HG03060 (cell line): ENCODE measurements around the gene KIF6.

Source experiments
- ATAC-seq: cut with Tn5 transposase; IDR thresholded peaks from one replicate; pipeline ENCODE4 v1.9.1; 2021; ENCODE audit warnings: low read depth, moderate number of reproducible peaks; ENCODE audit not compliant: unreplicated experiment

KIF6 gene

DNA sequence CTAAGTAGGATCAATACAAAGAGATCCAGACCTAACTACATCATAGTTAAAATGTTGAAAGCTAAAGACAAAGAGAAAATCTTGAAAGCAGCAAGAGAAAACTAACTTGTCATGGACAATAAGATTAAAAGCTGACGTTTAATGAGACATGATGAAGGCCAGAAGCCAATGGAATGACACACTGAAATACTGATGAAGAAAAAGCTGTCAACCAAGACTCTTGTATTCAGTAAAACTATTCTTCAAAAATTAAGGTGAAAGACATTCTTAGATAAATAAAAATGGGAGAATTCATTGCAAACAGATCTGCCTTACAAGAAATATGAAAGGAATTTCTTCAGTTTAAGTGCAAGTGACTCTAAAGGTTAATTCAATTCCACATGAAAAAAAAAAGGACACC lies 256.8 kb downstream of the KIF6 start:
- ATAC-seq: no peak

DNA sequence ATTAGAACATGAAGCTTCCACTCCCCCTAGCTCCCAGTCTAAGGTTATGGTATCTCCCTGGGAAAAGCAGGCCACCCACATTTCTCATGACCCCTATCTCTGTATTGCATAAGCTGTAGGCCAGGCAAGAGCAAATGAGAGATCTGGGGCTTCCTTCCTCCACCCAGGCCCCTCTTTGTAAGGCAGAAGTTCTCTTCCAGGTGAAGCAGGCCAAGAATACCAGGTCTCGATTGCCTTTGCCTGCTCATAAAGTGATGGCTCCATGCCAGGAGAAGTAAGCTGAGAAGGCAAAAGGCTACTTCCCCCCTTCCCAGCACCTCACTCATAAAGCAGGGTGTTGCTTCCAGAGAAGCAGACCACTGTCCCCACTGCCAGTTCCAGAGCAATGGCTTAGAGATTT lies 258.6 kb downstream of the KIF6 start:
- ATAC-seq: no peak

DNA sequence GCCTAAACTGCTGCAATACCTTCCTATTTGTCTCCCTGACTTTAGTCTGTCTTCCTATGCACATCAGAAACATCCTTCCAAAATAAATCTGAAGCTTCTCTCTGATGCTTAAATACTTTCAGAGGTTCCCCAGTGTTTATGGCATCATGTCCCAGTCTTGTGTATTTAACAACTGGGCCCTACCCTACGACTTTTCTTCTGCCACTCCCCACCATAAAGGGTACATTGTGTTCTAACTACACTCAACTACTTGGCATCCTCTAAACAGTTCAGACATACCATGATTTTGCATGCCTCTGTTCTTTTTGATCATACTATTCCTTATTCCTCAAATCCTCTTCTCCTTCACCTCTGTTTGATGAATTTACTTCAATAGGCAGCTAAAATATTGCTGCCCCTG lies 259.7 kb downstream of the KIF6 start:
- no peak for ATAC-seq

DNA sequence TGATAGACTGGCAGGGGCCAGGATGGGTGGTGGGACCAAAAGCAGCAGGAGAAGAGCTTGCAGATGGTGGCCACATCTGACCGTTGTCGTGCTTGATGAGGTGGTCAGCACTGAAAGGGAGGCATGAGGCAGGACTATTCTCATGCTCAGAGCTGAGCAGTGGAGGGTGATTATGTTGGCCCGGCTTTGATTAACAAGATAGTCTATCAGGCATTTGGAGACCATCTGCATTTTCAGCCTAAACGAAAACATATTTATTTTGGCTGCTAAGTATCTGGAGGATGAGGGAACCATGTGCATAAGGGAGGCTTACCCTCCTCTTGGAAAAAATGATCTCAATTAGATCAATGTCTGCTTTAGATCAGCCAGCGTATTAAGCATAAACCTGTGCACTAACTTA lies 261.1 kb downstream of the KIF6 start:
- no peak for ATAC-seq

DNA sequence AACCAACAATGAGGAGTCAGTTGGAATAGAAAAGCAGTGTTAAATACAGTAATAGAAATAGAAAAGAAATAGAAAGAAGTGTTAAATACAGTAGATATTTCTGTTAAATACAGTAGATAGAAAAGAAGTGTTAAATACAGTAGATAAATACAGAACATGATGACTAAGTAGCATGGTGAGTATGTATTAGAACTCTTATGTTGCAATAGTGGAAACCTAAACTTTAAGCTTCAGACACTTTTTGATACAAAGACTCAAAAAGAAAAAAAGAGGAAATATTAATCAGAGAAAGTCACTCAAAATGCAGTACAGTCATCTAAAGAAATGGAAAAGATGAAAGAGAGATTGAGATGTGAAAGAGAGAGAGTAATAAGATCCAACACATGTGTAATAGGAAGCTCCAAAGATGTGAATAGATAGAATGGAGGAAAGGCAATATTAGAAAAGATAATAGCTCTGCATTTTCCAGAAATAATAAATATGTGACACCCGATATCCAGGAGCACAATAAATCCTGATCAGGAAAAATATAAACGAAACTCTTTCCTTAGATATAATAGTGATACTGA lies 271.2 kb downstream of the KIF6 start:
- no peak for ATAC-seq

DNA sequence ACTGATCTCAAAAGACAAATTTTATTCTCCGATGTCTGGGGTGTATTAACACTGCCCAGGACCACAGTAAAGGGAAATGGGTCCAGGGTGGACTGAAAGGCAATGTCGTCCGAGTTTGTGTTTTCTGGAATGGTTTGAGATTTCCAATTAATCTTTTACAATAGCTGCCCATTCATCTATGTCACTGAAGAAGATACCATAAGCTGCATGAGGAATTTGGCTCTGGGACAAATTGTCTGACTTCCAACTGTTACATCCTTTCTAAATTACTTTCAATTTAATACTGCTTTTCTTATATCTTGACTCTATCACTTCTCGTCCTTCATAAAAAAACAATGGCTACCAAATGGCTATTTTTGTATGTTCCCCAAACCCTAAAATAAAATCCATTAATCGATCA lies 272.0 kb downstream of the KIF6 start:
- no peak for ATAC-seq

DNA sequence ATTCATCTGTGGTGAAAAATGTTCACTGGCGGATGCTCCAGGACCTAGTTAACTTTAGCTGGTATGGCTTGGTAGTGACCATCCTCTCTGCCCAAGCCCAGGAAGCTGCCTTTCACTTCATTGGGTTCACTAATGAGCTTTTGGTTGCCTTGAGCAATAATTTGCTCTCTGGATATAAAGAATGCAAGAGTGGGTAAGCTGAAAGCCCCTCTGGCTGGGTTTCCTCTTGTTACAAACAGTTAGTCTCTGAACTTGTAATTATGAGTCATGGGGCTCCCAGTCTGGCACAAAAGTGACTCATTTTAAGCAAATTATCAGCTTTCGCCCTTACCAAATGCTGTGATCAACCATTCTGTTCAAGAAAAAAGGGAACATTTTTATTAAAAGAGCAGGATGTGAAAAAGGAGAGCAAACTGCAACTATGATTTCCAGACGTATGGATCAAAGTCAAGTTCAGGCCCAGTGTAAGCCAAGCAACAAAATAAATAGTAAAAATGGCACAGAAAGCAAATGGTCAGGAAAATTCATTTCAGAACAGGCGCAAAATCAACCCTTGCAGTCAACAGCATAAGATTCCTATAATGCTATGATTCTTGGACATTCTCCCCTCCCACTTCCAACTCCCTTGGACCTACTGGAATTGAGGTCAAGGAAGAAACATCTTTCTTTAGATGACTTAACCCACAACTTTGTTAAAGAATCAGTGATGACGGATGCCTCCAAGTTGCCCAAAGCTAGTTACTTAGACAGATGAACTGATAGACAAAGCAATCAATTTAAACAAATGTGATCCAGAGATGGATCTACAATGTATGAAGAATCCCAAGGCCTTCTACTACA lies 272.7 kb downstream of the KIF6 start:
- no peak for ATAC-seq

DNA sequence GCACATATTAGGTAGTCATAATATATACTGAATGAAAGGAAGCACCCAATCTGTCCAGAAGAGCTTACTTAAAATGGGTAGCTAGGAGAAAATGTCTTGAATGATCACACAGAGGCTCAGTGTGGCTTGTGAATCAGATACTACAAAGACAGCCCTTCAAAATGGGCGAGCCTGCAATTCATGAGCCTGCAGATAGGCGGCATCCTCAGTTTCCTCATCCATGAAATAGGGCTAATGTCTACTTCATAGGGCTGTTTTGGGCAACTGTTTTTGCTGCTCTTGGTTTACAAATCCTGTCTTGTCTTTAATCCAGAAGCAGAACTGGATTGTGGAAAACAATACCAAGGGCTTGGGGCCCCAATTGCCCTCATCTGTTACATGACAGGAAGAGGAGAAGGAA lies 273.4 kb downstream of the KIF6 start:
- ATAC-seq: no peak

DNA sequence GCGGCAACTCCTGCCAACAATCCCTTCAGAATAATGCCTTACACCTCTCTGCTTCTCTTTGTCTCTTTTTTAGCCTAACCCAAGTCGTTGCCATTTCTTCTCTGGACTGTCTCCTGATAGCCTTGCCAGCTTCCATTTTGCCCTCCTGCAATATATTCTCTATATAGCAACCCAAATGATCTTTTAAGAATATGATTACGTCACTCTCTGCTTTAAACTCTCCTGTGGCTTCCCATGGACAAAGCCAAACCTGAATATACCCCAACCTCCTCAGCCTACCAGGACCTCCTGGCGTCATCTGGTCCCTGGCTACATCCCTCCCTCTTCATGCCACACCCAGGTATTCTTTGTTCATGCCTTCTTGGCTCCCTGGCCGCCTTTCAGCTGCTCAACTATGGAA lies 276.2 kb downstream of the KIF6 start:
- ATAC-seq: no peak

DNA sequence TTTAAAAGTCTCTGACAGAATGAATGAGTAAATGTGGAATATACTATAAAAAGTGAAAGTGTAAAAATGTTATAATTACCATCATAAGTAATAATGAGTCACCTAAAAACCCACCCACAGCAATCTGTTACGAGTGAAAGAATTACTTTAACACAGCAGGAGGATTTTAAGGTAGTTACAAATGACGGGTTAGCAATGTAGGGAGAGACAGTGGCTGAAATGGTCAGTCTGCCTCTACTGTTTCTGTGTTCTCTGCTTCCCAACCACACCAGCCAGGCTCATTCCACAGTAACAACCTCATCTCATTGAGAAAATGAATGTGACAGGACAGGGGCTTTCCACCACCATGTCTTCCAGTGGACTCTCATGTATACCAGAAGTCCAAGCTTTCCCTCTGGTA lies 278.3 kb downstream of the KIF6 start:
- ATAC-seq: no peak

DNA sequence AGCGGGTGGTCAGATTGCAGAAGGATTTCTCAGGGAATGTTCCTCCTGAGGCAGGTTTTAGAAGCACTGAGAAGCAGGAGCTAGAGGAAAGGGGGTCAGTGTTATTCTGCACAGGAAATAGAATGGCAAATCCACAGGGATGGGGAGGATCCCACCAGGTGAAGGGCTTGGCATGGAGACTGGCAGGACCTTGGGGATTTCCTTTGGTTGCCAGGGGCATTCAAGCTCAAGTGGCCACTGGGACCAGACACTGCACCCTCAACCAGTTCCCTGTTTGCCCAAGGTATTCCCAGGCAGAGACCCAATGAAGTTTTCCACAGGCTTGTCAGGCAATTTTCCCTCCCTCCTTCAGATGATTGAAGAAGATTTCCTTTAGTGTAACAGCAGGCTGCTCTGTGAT lies 279.5 kb downstream of the KIF6 start:
- no peak for ATAC-seq

DNA sequence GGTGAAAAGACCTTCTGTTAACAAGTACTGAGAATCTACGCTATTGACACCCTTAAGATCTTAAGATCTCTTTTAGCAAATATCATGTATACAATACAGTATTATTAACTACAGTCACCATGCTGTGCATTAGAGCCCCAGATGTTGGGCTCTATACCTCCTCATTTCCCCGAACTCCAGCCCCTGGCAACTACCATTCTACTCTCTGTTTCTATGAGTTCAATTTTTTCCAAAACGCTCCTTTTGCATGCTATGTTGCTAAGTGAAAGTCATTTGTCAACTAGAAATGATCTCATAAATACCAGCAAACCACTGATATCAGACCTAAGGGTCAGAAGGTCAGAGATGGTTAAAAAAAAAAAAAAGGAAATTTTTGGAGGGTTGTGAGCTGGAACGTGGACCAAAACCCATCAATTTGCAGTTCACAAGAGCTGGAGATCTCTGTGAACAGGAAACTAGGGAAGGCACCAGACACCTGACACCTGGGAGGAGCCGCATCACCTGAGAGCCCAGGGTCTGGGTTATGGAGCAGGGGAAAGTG lies 280.7 kb downstream of the KIF6 start:
- no peak for ATAC-seq

DNA sequence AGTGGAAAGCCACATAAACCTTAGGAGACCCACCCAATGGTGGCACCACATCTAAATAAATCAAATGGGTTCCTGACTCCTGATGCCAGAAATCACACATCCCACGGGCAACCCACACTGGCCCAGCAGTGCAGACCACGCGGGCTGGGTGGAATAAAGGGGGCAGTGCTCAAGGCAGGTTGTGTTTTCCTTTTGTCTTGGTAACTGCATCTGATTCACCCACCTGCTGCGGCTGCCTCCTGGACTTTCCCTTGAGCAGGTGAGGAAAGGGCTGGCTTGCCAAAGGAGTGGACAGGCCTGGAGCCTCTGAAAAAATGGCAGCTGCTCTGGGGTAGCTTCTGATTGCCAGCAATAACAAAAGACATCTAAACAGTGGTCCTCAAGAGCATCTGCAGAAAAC lies 283.2 kb downstream of the KIF6 start:
- no peak for ATAC-seq

DNA sequence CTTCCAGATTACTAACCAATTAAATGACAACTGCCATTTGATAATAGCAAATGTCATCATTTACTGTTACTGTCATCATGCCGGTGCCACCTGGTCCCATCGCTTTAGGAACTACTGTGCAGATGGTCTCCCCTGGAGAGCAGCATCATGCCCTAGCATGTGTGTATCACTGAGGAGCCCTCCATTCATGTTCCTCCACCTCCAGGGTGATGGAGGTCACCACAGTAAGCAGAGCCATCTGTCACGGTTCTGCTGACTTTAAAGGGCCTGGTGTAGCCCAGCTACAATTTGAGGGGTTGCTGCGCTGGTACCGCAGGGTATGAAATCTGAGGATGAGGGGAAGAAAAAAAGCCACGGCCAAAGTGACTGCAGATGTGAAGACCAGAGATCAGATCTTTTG lies 283.9 kb downstream of the KIF6 start:
- no peak for ATAC-seq

DNA sequence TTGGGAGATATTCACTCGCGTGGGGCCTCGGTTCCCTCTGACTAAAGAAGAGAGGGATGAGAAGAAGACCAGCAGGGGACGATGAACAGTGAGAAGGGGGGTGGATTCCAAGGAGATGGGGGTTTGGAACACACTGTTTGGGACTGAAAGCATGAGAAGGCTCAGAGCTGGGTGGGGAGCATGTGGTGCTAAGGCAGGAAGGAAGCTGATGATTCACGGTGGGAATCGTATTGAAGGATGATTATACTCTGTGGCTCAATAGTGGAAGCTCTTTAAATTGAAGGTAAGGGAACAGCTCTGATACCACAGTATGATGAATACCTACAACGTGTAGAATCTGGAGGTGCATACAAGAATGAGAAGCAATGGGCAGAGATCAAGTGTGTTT lies 285.2 kb downstream of the KIF6 start:
- no peak for ATAC-seq

DNA sequence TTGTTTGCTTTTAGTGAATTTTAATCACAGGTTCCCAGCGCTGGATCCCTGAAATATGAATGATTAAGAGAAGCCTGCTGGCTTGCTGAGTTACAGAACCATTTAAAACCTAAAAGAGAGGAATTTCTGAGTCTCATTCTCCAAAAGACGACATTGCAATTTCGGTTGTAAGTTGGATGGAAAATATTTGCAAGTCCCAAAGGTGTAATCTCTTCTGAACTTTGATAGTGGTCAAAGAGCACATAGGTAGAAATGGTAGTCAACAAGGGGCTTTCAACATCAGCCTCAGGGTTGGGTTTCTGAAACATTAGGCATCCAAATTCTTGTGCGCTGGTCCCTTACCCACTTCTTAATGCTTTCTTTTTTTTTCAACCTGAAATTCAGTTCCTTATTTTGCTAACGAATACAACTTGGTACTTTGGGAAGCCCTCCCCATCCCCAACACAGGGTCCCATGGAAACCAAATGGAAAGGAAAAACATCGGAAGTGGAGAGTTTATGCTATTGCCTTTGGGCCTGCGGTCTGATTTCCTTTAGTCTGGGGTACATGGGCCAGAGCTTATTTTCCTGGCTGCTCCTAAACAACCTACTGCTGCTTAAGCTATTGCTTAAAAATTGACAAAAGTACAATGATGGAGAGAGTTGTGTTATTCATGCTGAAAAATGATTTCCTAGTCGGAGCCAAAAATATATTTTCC lies 285.7 kb downstream of the KIF6 start:
- no peak for ATAC-seq

DNA sequence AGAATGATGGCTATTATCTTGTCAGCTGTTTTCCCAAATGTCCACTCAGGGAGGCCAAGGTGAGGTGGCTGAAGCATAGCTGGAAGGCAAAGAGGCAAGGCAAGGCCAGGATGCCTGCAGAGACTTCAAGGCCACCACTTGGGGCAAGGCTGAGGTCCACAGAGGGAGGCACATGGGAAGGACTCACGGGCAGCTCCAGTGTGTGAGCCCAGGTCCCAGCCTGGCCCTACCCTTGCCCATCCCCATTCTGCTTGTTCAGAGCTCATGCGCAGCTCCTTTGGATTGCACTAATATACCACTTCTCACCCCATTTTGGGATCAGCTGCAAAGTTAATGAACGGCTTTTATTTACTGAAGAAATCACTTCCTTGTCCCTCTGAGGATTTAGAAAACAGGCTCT lies 291.6 kb downstream of the KIF6 start:
- ATAC-seq: no peak

DNA sequence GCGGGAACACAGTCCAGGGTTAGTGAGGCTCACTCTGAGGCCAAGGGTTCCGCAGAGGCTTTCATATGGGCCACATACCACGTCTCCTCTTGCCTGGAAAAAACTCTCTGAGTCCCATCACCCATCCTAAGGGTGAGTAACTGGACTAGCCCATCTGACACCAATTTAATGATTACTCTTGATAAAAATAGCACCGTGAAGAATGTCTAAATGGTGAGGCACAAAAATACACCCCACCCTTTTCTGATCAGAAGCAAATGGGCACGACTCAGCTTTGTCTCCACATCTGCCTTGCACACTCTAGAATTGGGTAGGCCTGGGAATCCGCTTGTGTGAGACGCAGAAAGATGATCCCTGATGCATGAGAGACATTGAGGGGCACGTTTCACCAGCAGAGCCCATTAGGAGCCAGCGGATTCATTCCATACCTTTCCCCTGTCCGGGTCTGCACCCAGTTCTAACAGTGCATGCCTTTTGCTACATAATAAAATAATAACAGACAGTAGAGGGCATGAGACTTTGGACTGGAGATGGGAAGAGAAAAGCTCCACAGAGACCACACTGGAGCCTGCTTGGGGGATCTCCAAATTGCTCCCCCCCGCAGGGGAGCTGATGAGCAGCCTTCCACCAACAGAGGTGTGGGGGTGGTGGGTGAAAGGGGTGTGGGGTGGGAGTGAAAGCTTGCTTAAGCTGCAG lies 292.7 kb downstream of the KIF6 start:
- no peak for ATAC-seq

DNA sequence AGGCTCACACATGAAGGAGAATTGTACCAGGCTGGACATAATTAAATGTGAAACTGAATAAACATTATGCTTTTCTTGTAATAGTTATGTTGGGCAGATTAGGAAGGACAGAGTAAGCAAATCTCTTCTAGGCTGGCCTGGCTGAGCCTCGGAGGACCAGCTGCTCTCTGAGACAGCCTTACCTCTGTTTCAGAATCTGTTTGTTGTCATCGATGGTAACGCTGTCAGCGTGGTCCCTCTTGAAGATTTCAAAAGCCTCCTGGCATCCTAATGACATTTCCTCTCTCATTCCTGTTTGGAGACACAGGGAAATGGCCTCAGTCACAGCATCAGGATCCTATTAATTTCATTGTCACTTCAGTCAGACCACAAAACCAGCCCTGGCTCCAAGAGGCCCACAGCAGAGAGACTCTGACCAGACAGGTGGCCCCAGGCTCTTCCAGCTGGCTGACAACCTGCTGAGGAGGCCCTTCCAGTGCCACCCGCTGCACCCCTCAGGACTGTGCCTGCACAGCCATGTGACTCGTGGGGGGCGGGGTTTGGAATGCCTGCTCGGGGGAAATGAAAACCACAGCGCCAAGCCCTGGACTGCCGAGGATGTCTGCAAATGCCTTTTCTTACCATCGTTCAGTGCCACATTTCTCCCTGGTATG lies 294.2 kb downstream of the KIF6 start:
- ATAC-seq: no peak

DNA sequence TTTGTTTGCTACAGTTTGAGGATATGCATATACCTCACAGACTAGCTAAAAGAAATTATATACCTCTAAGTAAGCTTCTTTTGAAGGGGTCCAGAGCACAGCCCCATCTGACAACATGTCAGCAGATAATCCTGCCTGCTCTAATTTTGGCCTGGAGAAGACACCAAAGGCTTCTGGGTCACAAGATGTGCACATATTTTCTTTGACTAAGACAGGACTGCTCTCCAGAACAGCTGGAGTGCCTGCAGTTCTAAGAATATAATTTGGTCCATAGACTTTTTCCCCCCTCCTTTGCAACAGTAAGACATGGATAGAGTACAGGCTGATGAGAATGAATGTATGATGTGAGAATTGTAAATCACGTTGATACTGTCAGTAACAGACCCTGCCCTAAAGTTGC lies 294.8 kb downstream of the KIF6 start:
- ATAC-seq: no peak

DNA sequence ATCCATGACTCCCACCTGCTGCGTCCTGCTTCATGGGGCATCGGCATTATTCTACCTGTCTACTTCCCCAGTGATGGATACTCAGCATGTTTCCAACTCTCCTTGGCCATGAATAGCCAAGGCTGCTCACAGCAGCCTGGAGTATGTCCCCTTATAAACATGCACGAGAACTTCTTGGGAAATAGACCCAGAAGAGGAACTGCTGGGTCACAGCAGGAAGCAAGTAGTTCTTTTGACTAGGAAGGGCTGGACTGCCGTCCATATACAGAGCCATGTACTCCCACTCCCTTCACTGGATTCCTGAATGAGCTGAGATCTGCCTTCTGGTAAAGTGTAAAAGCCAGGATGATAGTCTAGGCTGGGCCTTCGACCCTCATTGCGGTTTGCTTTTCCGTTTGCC lies 296.4 kb downstream of the KIF6 start:
- ATAC-seq: no peak
